IMR-90 (cell line): ENCODE results near the gene ACTA2. TPM values are rescaled to one million over a fixed set of nuclear protein-coding genes. Genes with fewer than 3 reads are reported as not detected.

Experiments used
- ATAC-seq: fragments of 200-7000 bp; cut with Tn5 transposase; 2 replicates; pipeline ENCODE4 v1.9.1; 2020; ENCODE audit warnings: low read depth, mild to moderate bottlenecking, moderate library complexity
- BruUV-seq: library from RNA; stranded (reverse); fragments of 400-500 nt; replicated peaks from 2 replicates; lab custom pipeline; 2021; lab: Mats Ljungman, UMichigan
- CTCF ChIA-PET: fragments of 300-600 bp; formaldehyde crosslinking; extraction: SDS; loops from one replicate; lab custom pipeline; 2021; ENCODE audit warnings: antibody characterized with exemption; lab: Yijun Ruan, JAX
- POLR2A ChIA-PET: fragments of 300-600 bp; sonication (Branson Sonifier 250); formaldehyde crosslinking; loops from one replicate; lab custom pipeline; 2022; ENCODE audit warnings: antibody characterized with exemption; ENCODE audit not compliant: unreplicated experiment; lab: Charles Lee
- DNase-seq: peaks from one replicate; pipeline ENCODE4 v3.0.0; 2013
- H2AFZ ChIP-seq: replicated peaks from 2 replicates; pipeline ENCODE3; 2013; ENCODE audit warnings: low read length, mild to moderate bottlenecking; ENCODE audit not compliant: poor library complexity
- H2AK5ac ChIP-seq: 2 replicates; pipeline ENCODE4 v1.6.1; 2013; ENCODE audit warnings: low read depth, low read length, inconsistent platforms
- H2AK9ac ChIP-seq: replicated peaks from 2 replicates; pipeline ENCODE3; 2013; ENCODE audit warnings: mild to moderate bottlenecking, low read depth, low read length, moderate library complexity; ENCODE audit not compliant: poor library complexity
- H2BK120ac ChIP-seq: 2 replicates; pipeline ENCODE4 v1.6.1; 2013; ENCODE audit warnings: low read depth, low read length, inconsistent platforms
- H2BK15ac ChIP-seq: 3 replicates; pipeline ENCODE4 v1.6.1; 2013; ENCODE audit warnings: low read depth, low read length, inconsistent platforms
- H2BK20ac ChIP-seq: 2 replicates; pipeline ENCODE4 v1.6.1; 2013; ENCODE audit warnings: low read depth, mild to moderate bottlenecking, inconsistent platforms, low read length, moderate library complexity
- H2BK5ac ChIP-seq: 2 replicates; pipeline ENCODE4 v1.6.1; 2013; ENCODE audit warnings: mild to moderate bottlenecking, low read depth, low read length, inconsistent platforms; ENCODE audit not compliant: poor library complexity, severe bottlenecking
- H3K14ac ChIP-seq: replicated peaks from 2 replicates; pipeline ENCODE4 v1.6.1; 2013; ENCODE audit warnings: low read depth, low read length, inconsistent platforms
- H3K18ac ChIP-seq: 2 replicates; pipeline ENCODE4 v1.6.1; 2013; ENCODE audit warnings: low read depth, low read length, control low read depth
- H3K23ac ChIP-seq: 2 replicates; pipeline ENCODE4 v1.6.1; 2013; ENCODE audit warnings: low read depth, low read length, inconsistent platforms
- H3K27ac ChIP-seq: 2 replicates; pipeline ENCODE4 v1.5.1; 2013; ENCODE audit warnings: mild to moderate bottlenecking, control low read depth, low read length; ENCODE audit not compliant: insufficient read depth
- H3K27me3 ChIP-seq: 2 replicates; pipeline ENCODE4 v1.6.1; 2013; ENCODE audit warnings: low read length; ENCODE audit not compliant: control insufficient read depth, insufficient read depth
- H3K36me3 ChIP-seq: 2 replicates; pipeline ENCODE4 v1.6.1; 2013; ENCODE audit warnings: low read length, mixed read lengths; ENCODE audit not compliant: control insufficient read depth, insufficient read depth
- H3K4ac ChIP-seq: 2 replicates; pipeline ENCODE4 v1.6.1; 2013; ENCODE audit warnings: low read depth, low read length, inconsistent platforms
- H3K4me1 ChIP-seq: 2 replicates; pipeline ENCODE4 v1.6.1; 2013; ENCODE audit warnings: low read length, mixed read lengths; ENCODE audit not compliant: control insufficient read depth, insufficient read depth
- H3K4me2 ChIP-seq: 2 replicates; pipeline ENCODE4 v1.6.1; 2013; ENCODE audit warnings: low read depth, mild to moderate bottlenecking, control low read depth, low read length, moderate library complexity
- H3K4me3 ChIP-seq: 2 replicates; pipeline ENCODE4 v1.5.1; 2013; ENCODE audit warnings: low read depth, mild to moderate bottlenecking, control low read depth, low read length, moderate library complexity; ENCODE audit not compliant: insufficient read depth
- H3K56ac ChIP-seq: 2 replicates; pipeline ENCODE4 v1.6.1; 2013; ENCODE audit warnings: low read length, inconsistent platforms; ENCODE audit not compliant: insufficient read depth; ENCODE audit errors: extremely low read depth
- H3K79me1 ChIP-seq, 2 experiments: 2 replicates each; pipeline ENCODE4 v1.6.1; 2013; ENCODE audit warnings: low read length in 2 of 2, inconsistent platforms in 1 of 2, low read depth in 1 of 2
- H3K9ac ChIP-seq: 2 replicates; pipeline ENCODE4 v1.6.1; 2013; ENCODE audit warnings: low read depth, low read length, control low read depth
- H3K9me1 ChIP-seq: 2 replicates; pipeline ENCODE4 v1.6.1; 2013; ENCODE audit warnings: low read length, inconsistent platforms; ENCODE audit not compliant: insufficient read depth
- H3K9me3 ChIP-seq: 2 replicates; pipeline ENCODE4 v1.6.1; 2013; ENCODE audit warnings: low read length; ENCODE audit not compliant: control insufficient read depth, insufficient read depth
- H4K20me1 ChIP-seq: 2 replicates; pipeline ENCODE4 v1.6.1; 2013; ENCODE audit warnings: low read length, inconsistent platforms; ENCODE audit not compliant: insufficient read depth
- H4K5ac ChIP-seq: 2 replicates; pipeline ENCODE4 v1.6.1; 2013; ENCODE audit warnings: mild to moderate bottlenecking, low read depth, low read length, control low read depth
- H4K8ac ChIP-seq, 2 experiments: 2 replicates each; pipeline ENCODE4 v1.6.1; 2013; ENCODE audit warnings: low read depth in 2 of 2, low read length in 2 of 2, control low read depth in 1 of 2, inconsistent platforms in 1 of 2
- H4K91ac ChIP-seq: 2 replicates; pipeline ENCODE4 v1.6.1; 2013; ENCODE audit warnings: low read depth, low read length, inconsistent platforms; ENCODE audit not compliant: insufficient read depth
- FOS ChIP-seq: fragments of 150-350 bp; IDR thresholded peaks from 2 replicates; pipeline ENCODE4 v1.6.1; 2016; ENCODE audit warnings: low read depth, low read length
- USF2 ChIP-seq: fragments of 150-350 bp; IDR thresholded peaks from 2 replicates; pipeline ENCODE4 v1.6.1; 2017; ENCODE audit warnings: mild to moderate bottlenecking, antibody characterized with exemption, low read length, low read depth
- WGBS, 2 experiments: methylation state at CpG; one replicate each; pipeline versions ENCODE4 v1.1.5 to v1.1.7; 2013; ENCODE audit warnings: missing lambda C conversion rate in 2 of 2; ENCODE audit not compliant: insufficient read length in 1 of 2; ENCODE audit errors: extremely low coverage in 2 of 2; 5-methylcytosine and 5-hydroxymethylcytosine counted together
- dilution Hi-C: fragments of 300-500 bp; cut with HindIII; formaldehyde crosslinking; loops from one replicate; pipeline ENCODE4 v1.14.3; 2018; ENCODE audit warnings: low sequenced_read_pairs; ENCODE audit not compliant: unreplicated experiment
- in situ Hi-C: fragments of 300-500 bp; cut with MboI; formaldehyde crosslinking; loops from 3 replicates; pipeline ENCODE4 v1.14.3; 2019; ENCODE audit warnings: low sequenced_read_pairs, inconsistent platforms, mixed read lengths
- intact Hi-C: fragments of 100-400 bp; cut with micrococcal nuclease; formaldehyde crosslinking; loops from 2 replicates; pipeline ENCODE4 v1.10.0; 2022
- polyA plus RNA-seq, 3 experiments: library from polyadenylated mRNA; depleted of rRNA; stranded (reverse); fragments of >200 nt; gene quantifications; 2 replicates each; pipeline ENCODE4 v1.2.3, GENCODE V29; 2012; ENCODE audit warnings: low replicate concordance in 1 of 3
- total RNA-seq: library from RNA; depleted of rRNA; stranded (reverse); fragments of >200 nt; gene quantifications from 2 replicates; pipeline ENCODE4 v1.2.3, GENCODE V29; 2012

ACTA2 gene
- total and polyA plus RNA-seq, 2 of the 4 experiments (the other 2 are of a cell fraction): 978 to 1,235 TPM

GRCh38 chr10:88971221-88972061, 18.9 kb upstream of the ACTA2 start:
- H3K36me3 ChIP-seq: no peaks in the 10 kb centered on the region
- no peak overlapping the region for H3K9ac ChIP-seq
- ATAC-seq (peak; percentile 38), DNase-seq (peak; percentile 28)
- POLR2A ChIA-PET: no interaction called here
- no CpG with 5 or more reads among the region's 5 CpGs for WGBS, 2 experiments
- no peak overlapping the region for H2BK5ac ChIP-seq
- no peak overlapping the region for H4K8ac ChIP-seq
- H2BK20ac ChIP-seq: no peak overlapping the region
- H3K18ac ChIP-seq: no peak overlapping the region
- H2AFZ ChIP-seq: no peak overlapping the region
- no peak overlapping the region for H4K5ac ChIP-seq
- intact Hi-C loops (no loop called here), dilution Hi-C loops (no loop called here), in situ Hi-C loops (no loop called here)
- H3K23ac ChIP-seq: no peak overlapping the region; the same call in 1 of the 2 replicates
- no peak overlapping the region for H3K27ac ChIP-seq
- no peak overlapping the region for H3K56ac ChIP-seq
- BruUV-seq: no TSS peak
- peaks cover 10 to 45% of the 10 kb centered on the region in 2 experiments; a peak in 2 of 4 replicates for H3K79me1 ChIP-seq
- H4K91ac ChIP-seq: no peak overlapping the region
- H2BK15ac ChIP-seq: no peak overlapping the region
- H3K27me3 ChIP-seq: no peaks in the 10 kb centered on the region
- no peak overlapping the region for H2AK9ac ChIP-seq
- H3K9me1 ChIP-seq: peaks cover 6% of the 10 kb centered on the region; the same call in 1 of the 2 replicates
- H3K14ac ChIP-seq: 0 out of 2 replicates have a peak overlapping the region, but pooled peaks have one; percentile 20
- CTCF ChIA-PET: no interaction called here
- TF ChIP-seq USF2 (no peak), FOS (no peak)
- H2AK5ac ChIP-seq: no peak overlapping the region
- H4K20me1 ChIP-seq: no peaks in the 10 kb centered on the region
- H3K9me3 ChIP-seq: no peaks in the 10 kb centered on the region
- peak overlapping the region; percentile 32 for H3K4me2 ChIP-seq
- no peak overlapping the region for H3K4ac ChIP-seq
- H2BK120ac ChIP-seq: no peak overlapping the region
- no peak overlapping the region for H3K4me3 ChIP-seq
- H3K4me1 ChIP-seq: peaks cover 7% of the 10 kb centered on the region
